Stimulated activated CD8-positive, alpha-beta memory T cell treated with anti-CD3 and anti-CD28 coated beads, Interleukin-7, amount 100 ng/mL, for 24 hours (primary cell): ENCODE measurements around the gene ADCY7.
"Not testable (repeated sequence)": the region's sequence is repeated elsewhere in the genome, so short reads cannot be mapped to it uniquely, and the experiment has no call there.

ENCODE experiments used
- DNase-seq: peaks from one replicate; pipeline ENCODE4 v3.0.0-alpha.2; 2020; ENCODE audit warnings: low read depth

ADCY7 gene

DNA sequence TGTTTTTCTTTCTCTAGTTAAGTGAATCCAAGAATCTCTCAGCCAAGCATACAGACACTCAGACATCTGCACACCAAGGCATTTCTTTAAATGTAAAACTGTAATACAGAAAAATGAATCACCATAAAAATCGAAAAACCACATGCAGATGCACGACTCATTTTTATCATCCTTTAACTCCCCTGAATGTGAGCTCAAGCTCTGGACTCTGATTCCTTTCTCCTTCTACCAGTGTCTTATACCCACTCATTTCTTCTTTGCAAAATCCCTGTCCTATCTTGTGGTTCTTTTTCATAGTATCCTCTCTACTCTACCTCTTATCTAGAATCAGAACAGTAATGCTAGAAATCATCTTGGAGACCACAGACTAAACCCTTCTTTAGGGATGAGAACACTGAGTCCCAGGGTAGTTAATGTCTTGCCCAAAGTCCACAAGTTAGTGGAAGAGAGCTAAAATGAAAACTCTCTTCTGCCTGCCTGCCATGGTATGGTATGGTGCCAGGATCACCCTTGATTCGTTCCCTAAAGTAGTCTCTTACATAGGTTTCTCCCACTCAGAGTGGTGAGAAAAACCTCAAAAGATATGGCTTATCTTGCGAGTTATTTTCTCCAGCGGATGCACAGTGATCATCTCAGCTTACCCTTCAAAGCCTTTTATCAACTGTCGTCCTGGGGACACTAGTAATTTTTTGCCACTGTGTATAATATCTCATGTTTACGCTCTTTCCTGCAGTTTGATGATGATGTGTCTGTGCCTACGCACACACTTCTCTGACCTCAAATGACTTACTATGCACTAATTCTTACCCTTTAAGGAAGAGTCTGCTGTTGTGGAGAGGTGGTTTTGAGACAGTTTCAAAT, 72.2 kb downstream of the ADCY7 start:
- DNase-seq = no peak

DNA sequence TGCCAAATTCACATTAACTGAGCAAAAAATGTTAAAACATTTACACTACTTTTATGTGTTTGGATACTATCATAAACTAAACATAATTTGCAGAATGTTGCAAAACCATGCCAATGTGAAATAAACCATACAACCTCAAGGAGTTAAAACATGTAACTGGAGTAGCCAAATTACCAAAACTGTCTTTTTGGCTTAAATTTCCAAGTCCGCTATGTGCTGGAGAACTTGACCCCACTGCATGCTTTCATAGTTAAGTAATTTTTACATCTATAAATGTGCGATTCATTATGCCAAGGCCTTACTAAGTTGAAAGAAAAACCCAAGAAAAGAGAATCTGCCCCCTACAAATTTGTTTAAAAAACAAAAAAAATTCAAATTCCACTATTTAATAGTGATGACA, 74.2 kb downstream of the ADCY7 start:
- DNase-seq = no peak

DNA sequence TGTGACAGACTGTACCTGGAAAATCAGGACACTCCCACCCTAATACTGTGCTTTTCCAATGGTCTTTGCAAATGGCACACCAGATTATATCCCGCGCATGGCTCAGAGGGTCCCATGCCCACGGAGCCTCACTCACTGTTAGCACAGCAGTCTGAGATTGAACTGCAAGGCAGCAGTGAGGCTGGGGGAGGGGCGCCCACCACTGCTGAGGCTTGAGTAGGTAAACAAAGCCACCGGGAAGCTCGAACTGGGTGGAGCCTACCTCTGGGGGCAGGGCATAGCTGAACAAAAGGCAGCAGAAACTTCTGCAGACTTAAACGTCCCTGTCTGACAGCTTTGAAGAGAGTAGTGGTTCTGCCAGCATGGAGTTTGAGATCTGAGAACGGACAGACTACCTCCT, 77.2 kb downstream of the ADCY7 start:
- DNase-seq = not testable (repeated sequence)

DNA sequence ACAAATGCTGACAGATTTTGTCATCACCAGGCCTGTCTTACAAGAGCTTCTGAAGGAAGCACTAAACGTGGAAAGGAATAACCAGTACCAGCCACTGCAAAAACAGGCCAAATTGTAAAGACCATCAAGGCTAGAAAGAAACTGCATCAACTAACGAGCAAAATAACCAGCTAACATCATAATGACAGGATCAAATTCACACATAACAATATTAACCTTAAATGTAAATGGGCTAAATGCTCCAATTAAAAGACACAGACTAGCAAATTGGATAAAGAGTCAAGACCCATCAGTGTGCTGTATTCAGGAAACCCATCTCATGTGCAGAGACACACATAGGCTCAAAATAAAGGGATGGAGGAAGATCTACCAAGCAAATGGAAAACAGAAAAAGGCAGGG, 78.9 kb downstream of the ADCY7 start:
- DNase-seq = not testable (repeated sequence)

DNA sequence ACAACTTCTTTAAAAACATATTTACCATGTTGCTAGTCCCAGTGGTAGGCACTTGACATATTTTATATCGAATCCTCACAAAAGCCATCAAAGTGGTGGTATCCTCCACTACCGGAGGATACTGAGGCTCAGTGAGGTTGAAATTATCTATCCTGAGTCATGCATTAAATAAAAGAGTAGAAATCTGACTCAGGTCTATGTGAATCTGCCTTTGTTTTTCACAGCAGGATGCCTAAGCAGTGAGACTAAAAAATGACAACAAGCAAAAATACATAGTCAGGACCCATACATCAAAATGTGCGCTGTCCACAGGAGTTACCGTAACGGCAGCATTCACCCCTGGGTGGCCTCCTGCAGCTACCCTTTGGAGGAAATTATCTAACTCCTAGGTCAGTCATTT, 84.8 kb downstream of the ADCY7 start:
- DNase-seq = no peak

DNA sequence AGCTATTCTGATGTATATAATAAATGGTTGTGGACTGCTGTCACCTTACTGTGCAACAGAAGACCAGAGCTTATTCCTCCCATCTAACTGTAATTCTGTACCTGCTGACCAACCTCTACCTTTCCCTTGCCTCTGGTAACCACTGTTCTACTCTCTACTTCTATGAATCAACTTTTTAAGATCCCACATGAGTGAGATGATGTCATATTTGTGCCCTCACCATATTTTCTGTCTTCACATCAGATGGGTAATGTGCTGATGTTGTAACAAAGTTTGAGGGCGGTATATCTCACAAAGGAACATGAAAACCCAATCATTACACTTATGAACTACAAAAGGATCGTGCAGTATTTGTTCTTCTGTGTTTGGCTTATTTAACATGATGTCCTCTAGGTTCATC, 85.6 kb downstream of the ADCY7 start:
- DNase-seq = no peak

DNA sequence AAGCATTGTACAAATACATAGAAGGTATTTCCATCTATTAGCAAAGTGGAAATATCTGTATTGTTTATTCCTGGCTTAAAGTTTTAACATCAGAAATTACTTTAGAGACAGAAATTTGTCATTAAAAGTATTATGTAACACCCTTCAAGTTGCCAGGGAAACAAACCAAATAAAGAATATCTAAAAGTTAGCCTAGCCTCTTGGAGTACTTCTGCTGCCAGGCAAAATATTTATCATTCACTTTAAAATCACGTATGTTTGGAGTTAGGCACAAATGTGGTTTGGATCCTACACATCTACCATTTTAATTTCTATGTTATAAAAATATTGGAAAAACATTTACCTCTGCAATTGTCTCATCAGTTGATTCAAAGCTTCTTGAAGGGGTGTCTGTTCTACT, 87.7 kb downstream of the ADCY7 start:
- no peak for DNase-seq

DNA sequence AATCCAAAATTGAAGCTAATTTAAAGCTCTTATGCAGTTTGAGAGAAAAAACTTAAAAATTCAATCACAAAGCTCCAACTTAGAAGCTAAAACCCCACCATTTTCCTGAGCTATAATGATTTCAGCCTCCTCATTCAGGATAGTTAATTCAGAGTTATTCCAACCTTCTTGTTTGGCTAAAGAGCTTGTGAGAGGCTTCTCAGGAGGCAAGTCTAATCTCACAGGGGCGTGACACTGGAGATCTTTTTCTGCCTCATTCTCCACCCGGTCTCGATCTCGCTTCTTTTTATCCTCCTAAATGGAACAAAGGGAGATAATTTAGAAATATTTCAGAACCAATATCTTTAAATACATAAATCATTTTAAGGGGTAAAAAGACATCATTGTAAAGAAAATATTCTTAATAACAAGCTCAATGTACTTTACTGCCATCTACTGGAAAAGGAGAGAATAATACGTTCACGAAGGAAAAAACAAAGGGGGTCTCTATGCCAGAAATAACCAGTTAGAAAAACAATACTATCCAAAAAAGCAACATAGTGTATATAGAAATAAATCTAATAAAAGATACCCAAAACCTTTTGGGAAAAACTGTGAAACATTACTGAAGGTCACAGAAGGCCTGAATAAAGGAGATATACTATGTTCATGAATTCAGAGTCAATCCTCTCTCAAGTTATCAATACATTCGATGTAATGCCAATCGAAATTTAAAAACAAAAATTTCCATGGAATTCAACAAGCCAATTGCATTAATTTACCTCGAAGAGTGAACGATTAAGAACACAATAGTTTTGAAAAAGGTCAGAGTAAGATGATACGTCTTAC, 88.5 kb downstream of the ADCY7 start:
- DNase-seq = no peak

DNA sequence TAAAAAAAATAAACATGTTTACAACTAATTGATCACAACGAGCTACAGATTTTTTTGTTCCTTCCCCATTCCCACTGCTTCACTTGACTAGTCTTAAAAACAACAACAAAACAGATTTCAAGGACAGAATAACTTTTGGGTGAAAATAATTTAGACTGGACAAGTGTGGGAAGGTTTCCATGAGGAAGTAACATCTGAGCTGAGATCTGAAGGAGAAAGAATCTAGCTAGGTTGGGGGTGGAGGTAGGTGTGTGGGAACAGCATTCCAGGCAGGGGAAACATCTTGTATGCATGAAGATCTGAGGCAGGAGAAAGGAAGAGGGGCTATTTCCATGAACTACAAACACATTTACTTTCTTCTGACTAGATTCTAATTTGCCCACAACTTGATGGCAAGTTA, 93.3 kb downstream of the ADCY7 start:
- no peak for DNase-seq

DNA sequence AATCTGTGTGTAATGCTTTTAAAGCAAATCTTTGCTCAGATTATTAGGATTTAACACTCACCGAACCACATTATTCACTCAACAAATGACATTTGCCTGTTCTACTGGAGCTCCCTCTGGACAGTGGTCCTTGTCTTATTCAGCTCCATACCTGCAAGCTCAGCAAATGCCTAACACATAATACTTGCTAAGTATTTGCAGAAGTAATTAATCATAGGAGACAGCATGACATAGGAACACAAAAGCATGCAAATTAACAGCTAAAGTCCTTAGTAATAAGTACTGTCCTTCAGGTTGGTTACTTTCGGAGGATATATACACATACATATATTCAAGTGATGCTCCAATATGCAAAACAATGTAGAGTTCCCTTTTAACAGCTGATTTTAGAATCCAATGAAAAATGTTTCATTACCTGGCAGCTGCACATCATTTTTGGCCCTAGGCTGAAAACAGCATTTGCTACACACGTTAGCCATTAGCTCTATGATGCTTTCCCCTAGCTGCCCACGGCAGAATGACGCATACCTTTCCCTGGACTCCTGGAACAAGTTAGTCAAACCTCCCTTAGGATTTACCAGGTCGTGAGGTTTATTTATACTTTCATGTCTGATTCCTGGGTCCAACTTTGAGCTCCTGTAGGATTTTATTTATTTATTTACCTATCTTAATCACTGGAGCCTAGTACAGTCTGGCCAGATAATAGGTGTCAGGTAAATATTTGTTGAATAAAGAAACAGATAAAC, 93.9 kb downstream of the ADCY7 start:
- DNase-seq = no peak

DNA sequence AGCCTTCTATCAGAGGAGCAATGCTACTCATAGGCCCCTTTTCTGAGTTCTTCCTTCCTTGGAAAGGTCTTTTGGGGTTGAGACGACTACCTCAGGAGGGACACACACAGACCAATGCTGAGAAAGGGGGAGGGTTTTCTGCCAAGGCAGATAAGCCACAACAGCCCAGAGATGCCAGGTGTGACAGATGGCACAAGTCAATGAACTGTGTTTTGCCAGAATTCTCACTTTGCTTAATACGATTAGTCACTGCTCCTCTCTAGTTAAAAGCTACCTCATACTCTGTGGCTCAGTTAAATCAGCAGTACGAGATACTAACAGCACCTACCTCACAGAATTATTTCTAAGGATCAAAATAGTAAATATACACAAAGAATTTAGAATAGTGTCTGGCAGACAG, 94.4 kb downstream of the ADCY7 start:
- DNase-seq = no peak

DNA sequence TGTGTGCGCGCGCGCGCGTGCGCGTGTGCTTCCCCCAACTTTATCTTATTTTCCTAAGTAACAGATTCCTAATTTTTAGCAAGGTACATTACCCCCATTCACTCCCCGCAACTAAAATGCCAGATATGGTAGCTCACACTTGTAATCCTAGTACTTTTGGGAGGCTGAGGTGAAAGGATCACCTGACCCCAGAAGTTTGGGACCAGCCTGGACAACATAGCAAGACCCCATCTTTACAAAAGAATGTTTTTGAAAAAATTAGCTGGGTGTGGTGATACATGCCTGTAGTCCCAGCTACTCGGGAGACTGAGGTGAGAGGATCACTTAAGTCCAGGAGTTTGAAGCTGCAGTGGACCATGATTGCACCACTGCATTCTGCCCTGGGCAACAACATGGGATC, 97.3 kb downstream of the ADCY7 start:
- no peak for DNase-seq

DNA sequence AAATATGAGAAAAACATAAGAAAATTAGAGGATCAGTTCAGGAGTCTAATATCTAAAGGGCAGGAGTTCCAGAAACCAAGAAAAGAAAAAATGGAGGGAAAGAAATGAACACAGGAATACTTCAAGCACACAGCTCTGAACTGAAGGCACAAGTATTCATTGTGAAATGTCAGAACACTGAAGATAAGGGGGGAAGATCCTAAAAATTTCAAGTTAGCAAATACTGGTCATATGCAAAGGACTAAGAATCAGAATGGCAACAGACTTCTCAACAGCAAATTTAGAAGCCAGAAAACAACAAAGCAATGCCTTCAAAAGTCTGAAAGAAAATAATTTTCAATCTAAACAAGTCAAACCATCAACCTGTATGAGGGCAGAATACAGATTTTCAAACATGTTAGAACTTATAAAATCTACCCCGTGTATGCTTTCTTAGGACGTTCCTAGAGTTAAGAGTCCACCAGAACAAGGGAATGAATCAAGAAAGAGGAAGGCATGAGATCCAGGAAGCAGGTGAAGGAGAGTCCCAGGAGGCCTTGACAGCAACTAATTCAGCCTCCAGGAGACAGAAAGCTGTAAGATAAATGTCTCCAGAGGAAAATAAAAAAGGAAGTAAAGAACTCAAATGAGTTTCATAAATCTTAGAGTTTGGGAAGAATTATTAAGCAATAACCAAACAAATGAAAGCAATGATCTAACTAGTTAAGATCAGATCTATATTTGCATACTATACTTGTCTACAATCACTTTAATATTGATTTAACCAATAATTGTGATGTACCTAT, 99.6 kb downstream of the ADCY7 start:
- no peak for DNase-seq
